Ramos (cell line): ENCODE results near the gene CGREF1.
"Not testable (repeated sequence)": the region's sequence is repeated elsewhere in the genome, so short reads cannot be mapped to it uniquely, and the experiment has no call there.

Experiments used
- in situ Hi-C: fragments of 300-500 bp; cut with MboI; formaldehyde crosslinking; loops from one replicate; pipeline ENCODE4 v1.14.3; 2022; ENCODE audit warnings: low sequenced_read_pairs; ENCODE audit not compliant: unreplicated experiment

Gene CGREF1

GRCh38 chr2:27117995-27118524, 868 bp downstream of the CGREF1 start:
- in situ Hi-C loops, result no loop called here

GRCh38 chr2:27115519-27115918, 3.4 kb downstream of the CGREF1 start:
- in situ Hi-C loops, result no loop called here

- in situ Hi-C loops, result not testable (repeated sequence)
Measured at GRCh38 chr2:27111392-27112078, 7.4 kb downstream of the CGREF1 start.

- in situ Hi-C loops, result not testable (repeated sequence)
Measured at GRCh38 chr2:27110603-27111352, 8.2 kb downstream of the CGREF1 start.

- in situ Hi-C loops, result no loop called here
Measured at GRCh38 chr2:27109083-27109482, 9.8 kb downstream of the CGREF1 start.

- in situ Hi-C loops, result no loop called here
Measured at GRCh38 chr2:27108221-27108620, 10.7 kb downstream of the CGREF1 start.

- in situ Hi-C loops, result no loop called here
Measured at GRCh38 chr2:27105981-27106380, 12.9 kb downstream of the CGREF1 start.

- in situ Hi-C loops, result loop anchor here (5.0 kb wide), 1 partner anchor 180 kb away; the partner anchor contains the start of gene TRIM54
Measured at GRCh38 chr2:27102329-27102728, 16.6 kb downstream of the CGREF1 start.

GRCh38 chr2:27100036-27100435, 18.9 kb downstream of the CGREF1 start:
- in situ Hi-C loops, result loop anchor here (5.0 kb wide), 1 partner anchor 182 kb away; the partner anchor contains the start of gene TRIM54

GRCh38 chr2:27099334-27099955, 19.5 kb downstream of the CGREF1 start:
- in situ Hi-C loops, result no loop called here

GRCh38 chr2:27097341-27097740, 21.6 kb downstream of the CGREF1 start:
- in situ Hi-C loops, result no loop called here

- in situ Hi-C loops, result no loop called here
Measured at GRCh38 chr2:27096748-27097297, 22.1 kb downstream of the CGREF1 start.

- in situ Hi-C loops, result no loop called here
Measured at GRCh38 chr2:27095745-27096651, 22.9 kb downstream of the CGREF1 start.

GRCh38 chr2:27095427-27095744, 23.5 kb downstream of the CGREF1 start:
- in situ Hi-C loops, result no loop called here

- in situ Hi-C loops, result no loop called here
Measured at GRCh38 chr2:27094353-27094984, 24.5 kb downstream of the CGREF1 start.

- in situ Hi-C loops, result no loop called here
Measured at GRCh38 chr2:27093430-27094352, 25.2 kb downstream of the CGREF1 start.

GRCh38 chr2:27092696-27093429, 26.1 kb downstream of the CGREF1 start:
- in situ Hi-C loops, result no loop called here
